RKO (cell line): ENCODE data around the gene SLC38A4.
A peak's percentile ranks its signal among the peaks of the same experiment; 100 is the strongest.
"Not testable (repeated sequence)": the region's sequence is repeated elsewhere in the genome, so short reads cannot be mapped to it uniquely, and the experiment has no call there.

Experiments used
- DNase-seq: peaks from one replicate; pipeline ENCODE4 v3.0.0-alpha.2; 2016; ENCODE audit warnings: low spot score

Gene SLC38A4

DNA sequence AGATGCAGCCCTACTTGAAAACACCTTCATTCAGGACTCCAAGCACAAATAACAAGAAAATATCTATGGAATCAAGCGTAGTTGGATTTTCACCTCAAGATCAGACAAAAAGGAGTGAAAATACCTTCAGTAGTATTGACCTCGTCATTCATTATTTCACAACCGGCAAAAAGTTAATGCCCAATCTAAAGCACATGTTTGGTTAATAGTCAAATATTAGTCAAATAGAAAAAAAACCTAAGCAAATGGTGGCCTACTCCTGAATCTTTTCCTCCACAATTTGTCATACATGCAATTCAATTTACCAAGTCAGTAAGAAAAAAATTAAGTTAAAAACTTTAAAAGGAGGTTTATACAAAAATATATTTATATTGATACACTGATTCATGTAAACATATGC, 50.0 kb downstream of the SLC38A4 start:
- DNase-seq, result no peak

- DNase-seq, result no peak
Measured at GRCh38 chr12:46774322-46774633, 51.5 kb downstream of the SLC38A4 start.

DNA sequence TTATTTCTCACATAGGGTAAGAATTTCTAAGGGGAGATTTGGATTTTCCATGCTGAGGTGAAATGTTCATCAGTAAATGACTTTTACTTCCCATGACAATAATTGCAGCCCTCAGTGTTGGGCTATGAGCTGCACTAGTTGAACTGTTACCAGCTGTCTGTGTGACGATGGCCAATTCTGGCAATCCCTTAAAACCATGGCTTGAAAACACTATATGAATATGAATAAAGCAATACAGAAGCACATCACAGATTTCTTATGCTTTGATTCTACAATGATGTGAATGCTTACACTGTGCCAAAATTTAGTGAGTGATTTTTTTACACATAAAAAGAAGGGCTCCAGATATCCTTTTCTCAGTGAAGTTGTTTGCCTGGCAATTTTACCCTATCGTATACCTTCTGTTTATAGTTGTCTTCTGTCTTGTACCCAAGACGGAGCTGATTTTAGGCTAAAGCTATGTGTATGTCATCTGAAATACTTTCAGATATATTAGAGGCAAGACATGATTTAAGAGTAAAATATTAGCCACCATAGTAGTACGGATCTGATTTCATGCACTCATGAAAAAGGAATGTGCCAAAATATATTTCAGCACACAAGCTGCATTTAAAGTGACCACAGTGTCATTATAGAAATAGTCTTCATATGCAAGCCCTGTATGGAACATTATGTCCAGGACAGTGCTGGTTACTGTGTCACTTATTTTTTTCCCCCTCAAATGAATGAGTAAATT, 52.0 kb downstream of the SLC38A4 start:
- DNase-seq, result no peak

GRCh38 chr12:46771268-46771827, 54.4 kb downstream of the SLC38A4 start:
- no peak for DNase-seq

DNA sequence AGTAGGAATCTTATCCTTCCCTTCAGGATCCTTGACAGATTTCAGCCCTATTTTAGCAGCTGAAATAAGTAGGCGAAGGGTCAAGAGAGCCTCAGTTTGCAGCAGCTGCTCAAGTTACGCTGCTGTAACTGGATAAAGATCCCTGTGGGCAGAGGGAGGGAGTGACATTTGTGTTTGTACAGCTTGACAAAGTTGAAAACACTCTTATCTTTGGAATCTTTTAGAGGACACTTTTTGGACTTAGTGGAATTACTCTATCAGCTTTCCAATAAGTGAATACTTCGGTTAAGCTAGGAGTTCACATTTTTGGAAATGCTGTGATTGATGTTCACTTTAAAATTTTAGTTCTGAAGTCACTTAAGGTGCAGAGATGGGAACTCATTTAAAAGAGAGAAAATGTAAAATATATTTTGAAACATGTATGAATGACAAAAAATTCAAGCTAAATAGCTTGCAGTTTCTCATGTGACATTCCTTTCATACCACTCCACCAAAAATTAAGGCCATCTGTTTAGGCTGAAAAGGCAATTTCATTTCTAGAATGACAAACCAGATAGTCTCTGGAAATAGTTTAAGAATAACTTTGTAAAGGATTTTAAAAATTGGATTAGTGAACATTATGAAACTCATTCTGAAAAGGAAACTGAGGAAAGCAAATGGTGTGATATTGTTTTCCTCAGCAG, 55.2 kb downstream of the SLC38A4 start:
- no peak for DNase-seq

GRCh38 chr12:46764005-46764404, 61.8 kb downstream of the SLC38A4 start:
- DNase-seq, result no peak

DNA sequence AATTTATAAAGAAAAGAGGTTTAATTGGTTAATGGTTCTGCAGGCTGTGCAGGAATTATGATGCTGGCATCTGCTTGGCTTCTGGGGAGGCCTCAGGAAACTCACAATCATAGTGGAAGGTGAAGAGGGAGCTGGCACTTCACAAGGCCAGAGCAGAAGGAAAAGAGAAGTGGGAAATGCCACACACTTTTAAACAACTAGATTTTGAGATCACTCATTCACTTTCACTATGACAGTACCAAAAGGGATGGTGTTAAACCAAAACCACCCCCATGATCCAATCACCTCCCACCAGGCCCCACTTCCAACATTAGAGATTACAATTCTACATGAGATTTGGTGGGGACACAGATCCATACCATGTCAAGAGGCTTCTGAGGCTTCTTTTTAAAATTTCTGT, 62.6 kb downstream of the SLC38A4 start:
- no peak for DNase-seq

GRCh38 chr12:46754550-46754949, 71.2 kb downstream of the SLC38A4 start:
- no peak for DNase-seq

- no peak for DNase-seq
Measured at GRCh38 chr12:46752396-46752795, 73.4 kb downstream of the SLC38A4 start.

DNA sequence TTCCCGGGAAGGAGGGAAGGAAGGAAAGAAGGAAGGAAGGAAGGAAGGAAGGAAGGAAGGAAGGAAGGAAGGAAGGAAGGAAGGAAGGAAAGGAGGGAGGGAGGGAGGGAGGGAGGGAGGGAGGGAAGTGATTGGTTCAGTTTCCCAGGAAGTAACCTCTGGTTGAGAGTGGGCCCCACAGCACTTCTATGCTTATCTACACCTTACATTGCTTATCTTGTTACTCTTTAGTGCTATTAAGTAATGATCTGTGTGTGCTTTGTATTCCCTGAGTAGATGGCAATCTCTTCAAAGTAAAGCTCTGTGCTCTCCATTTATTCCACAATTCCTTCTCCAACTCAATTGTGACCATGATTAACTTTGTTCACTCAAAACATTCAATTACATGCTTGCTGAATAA, 74.6 kb downstream of the SLC38A4 start:
- no peak for DNase-seq

GRCh38 chr12:46749322-46749721, 76.5 kb downstream of the SLC38A4 start:
- DNase-seq, result no peak

DNA sequence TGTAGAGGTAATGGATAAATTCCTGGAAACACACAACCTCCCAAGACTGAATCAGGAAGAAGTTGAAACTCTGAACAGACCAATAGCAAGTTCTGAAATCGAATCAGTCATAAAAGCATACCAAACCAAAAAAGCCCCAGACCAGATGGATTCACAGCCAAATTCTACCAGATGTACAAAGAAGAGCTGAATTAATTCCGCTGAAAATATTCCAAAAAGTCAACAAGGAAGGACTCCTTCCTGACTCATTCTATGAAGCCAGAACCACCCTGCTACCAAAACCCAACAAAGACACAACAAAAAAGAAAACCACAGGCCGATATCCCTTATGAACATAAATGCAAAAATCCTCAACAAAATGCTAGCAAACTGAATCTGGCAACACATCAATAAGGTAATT, 81.5 kb downstream of the SLC38A4 start:
- no peak for DNase-seq

DNA sequence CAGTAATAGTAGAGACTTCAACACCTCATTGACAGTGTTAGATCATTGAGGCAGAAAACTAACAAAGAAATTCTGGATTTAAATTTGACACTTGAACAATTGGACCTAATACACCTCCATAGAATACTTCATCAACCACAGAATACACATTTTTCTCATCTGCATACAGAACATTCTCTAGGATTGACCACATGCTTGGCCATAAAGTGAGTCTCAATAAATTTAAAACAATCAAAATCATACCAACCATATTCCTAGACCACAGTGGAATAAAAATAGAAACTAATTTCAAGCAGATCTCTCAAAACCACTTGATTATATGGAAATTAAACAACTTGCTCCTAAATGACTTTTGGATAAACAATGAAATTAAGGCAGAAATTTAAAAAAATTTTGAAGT, 82.3 kb downstream of the SLC38A4 start:
- no peak for DNase-seq

- DNase-seq, result not testable (repeated sequence)
Measured at GRCh38 chr12:46742271-46742670, 83.5 kb downstream of the SLC38A4 start.

DNA sequence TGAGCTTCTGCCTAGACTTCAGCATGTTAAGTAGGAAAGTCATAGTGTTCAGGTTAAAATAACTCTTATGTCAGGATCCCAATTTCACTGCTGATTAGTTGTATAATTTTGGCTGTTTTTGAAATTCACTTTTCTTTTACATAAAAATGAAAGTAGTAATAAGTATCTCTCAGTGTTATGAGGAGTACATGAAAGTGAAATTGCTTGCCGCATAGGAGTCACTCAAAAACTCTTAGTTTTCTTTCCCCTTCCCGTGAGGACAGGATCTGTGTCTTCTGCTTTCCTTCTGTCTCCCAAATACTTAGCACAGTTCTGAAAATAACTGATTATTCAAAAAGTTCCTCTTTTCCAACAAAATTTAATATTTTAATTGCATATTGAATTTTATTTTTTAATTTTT, 100.5 kb downstream of the SLC38A4 start:
- DNase-seq, result no peak

DNA sequence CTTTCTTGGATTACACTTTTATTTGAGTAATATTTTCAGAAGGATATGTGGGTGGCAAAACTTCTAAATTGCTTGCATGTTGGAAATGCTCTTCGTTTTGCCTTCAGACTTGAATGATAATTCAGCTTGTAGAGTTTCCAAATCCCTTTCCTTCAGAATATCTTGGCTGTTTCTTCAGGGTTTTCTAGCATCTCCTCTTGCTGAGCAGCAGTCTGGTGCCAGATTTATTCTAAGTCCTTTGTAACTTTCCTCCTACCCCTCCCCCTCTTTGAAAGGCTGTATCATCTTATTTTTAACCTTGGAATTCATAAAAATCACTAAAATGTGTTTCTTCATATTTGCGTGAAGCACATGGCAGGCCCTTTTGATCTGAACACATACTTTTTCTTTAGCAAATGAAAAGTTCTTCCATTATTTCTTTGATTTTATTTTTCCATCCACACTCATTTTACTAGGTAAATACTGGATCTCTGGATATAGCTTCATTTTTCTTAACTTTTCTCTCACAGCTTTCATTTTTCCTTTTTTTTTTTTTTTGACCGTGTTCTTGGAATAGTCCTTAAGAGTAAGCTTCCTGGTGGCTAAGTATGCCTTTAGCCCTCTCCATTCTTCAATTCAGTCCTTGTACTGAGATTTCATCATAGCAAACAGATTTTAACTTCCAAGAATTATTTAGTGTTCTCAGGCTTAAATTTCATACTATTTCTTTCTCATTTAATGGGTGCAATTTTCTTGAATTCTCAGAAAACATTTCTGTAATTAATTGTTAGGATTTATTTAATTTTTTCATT, 102.0 kb downstream of the SLC38A4 start:
- DNase-seq, result no peak

- DNase-seq, result peak; percentile 7
Measured at GRCh38 chr12:46722394-46723185, 103.2 kb downstream of the SLC38A4 start.

DNA sequence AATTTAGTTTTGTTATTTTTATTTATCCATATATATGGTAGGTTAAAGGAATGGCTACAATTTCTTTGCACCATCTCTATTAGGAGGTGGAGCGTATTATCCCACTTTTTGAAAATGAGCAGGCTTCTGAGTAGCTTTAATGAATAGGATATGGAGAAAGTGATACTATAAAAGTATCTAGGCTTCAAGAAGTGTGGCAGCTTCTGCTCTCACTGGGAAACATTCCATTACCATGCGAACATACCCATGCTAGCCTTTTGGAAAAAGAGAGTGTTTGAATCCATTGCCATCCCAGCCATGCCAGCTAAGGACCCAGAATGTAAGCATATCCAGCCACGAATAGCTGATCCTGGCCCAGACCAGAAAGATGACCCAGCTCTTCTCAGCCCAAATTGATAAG, 107.3 kb downstream of the SLC38A4 start:
- no peak for DNase-seq

- DNase-seq, result no peak
Measured at GRCh38 chr12:46717868-46718267, 107.9 kb downstream of the SLC38A4 start.

DNA sequence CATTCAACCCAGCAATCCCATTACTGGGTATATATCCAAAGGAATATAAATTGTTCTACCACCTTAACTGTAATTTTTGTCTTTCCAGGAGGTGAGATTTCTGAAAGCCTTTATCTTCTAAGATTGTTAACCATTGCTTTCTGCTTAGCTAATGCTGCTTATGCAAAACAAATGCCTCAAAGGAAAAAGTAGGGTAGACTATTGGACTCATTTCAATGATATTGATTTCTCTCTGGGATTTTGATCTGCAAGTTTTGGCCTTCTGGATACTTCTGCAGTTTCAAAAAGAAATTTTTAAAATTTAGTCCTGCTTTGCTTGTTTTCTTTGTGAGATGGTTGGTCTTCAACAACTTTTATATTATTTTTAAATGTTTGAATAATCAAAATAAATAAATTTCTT, 108.6 kb downstream of the SLC38A4 start:
- no peak for DNase-seq
